HepG2 (cell line): ENCODE measurements around the gene DCPS. TPM values are rescaled to one million over a fixed set of nuclear protein-coding genes. Genes with fewer than 3 reads are reported as not detected.
A peak's percentile ranks its signal among the peaks of the same experiment; 100 is the strongest.

ENCODE experiments used
- ARID2 ChIP-seq: sonication (generic); formaldehyde crosslinking; IDR thresholded peaks from 2 replicates; pipeline ENCODE4 v1.8.1; 2022; ENCODE audit warnings: mild to moderate bottlenecking, missing genetic modification reagents, borderline replicate concordance
- GRHL1 ChIP-seq: sonication (generic); formaldehyde crosslinking; conservative IDR thresholded peaks from 2 replicates; pipeline ENCODE4 v1.8.0; 2022; ENCODE audit warnings: missing genetic modification reagents
- HIC2 ChIP-seq: sonication (generic); formaldehyde crosslinking; IDR thresholded peaks from 2 replicates; pipeline ENCODE4 v1.9.0; 2022; ENCODE audit warnings: low read depth, missing genetic modification reagents
- HNRNPH1 ChIP-seq: fragments of 200-400 bp; formaldehyde crosslinking; optimal IDR thresholded peaks from 2 replicates; pipeline ENCODE3; 2017; ENCODE audit warnings: mild to moderate bottlenecking, low read depth, low read length
- HOXD1 ChIP-seq: sonication (generic); formaldehyde crosslinking; IDR thresholded peaks from 2 replicates; pipeline ENCODE4 v1.5.0; 2020; ENCODE audit warnings: missing genetic modification reagents
- NCOA2 ChIP-seq: sonication (generic); formaldehyde crosslinking; IDR thresholded peaks from 2 replicates; pipeline ENCODE4 v1.8.0; 2022; ENCODE audit warnings: inconsistent platforms
- SALL2 ChIP-seq: sonication (generic); formaldehyde crosslinking; IDR thresholded peaks from 2 replicates; pipeline ENCODE4 v1.8.1; 2023; ENCODE audit warnings: mild to moderate bottlenecking, missing genetic modification reagents, inconsistent platforms
- SMC3 ChIP-seq: IDR thresholded peaks from 2 replicates; pipeline ENCODE4 v1.6.1; 2011; ENCODE audit warnings: low read length, improper control_type of control experiment
- TBX2 ChIP-seq: sonication (generic); formaldehyde crosslinking; IDR thresholded peaks from 2 replicates; pipeline ENCODE4 v1.5.0; 2020; ENCODE audit warnings: missing genetic modification reagents, mild to moderate bottlenecking, borderline replicate concordance
- U2AF2 ChIP-seq: fragments of 200-400 bp; formaldehyde crosslinking; IDR thresholded peaks from 2 replicates; pipeline ENCODE4 v1.6.1; 2017; ENCODE audit warnings: low read depth, mild to moderate bottlenecking, low read length
- ZC3H13 ChIP-seq: sonication (generic); formaldehyde crosslinking; IDR thresholded peaks from 2 replicates; pipeline ENCODE4 v1.8.1; 2023; ENCODE audit warnings: mild to moderate bottlenecking, missing genetic modification reagents, moderate library complexity
- ZNF205 ChIP-seq: IDR thresholded peaks from 2 replicates; pipeline ENCODE4 v1.6.1; 2018; ENCODE audit warnings: missing biosample characterization, missing genetic modification reagents
- ZNF296 ChIP-seq: sonication (generic); formaldehyde crosslinking; conservative IDR thresholded peaks from 2 replicates; pipeline ENCODE4 v1.5.0; 2020; ENCODE audit warnings: mild to moderate bottlenecking, missing genetic modification reagents
- ZNF513 ChIP-seq: sonication (generic); formaldehyde crosslinking; conservative IDR thresholded peaks from 2 replicates; pipeline ENCODE4 v1.5.0; 2020; ENCODE audit warnings: missing genetic modification reagents
- ZNF562 ChIP-seq: sonication (generic); formaldehyde crosslinking; IDR thresholded peaks from 2 replicates; pipeline ENCODE4 v1.8.0; 2022; ENCODE audit warnings: missing genetic modification reagents, borderline replicate concordance
- ZNF629 ChIP-seq: sonication (generic); formaldehyde crosslinking; conservative IDR thresholded peaks from 2 replicates; pipeline ENCODE4 v1.5.0; 2020; ENCODE audit warnings: missing genetic modification reagents
- ZNF768 ChIP-seq: sonication (generic); formaldehyde crosslinking; IDR thresholded peaks from 2 replicates; pipeline ENCODE4 v1.4.0; 2020; ENCODE audit warnings: missing genetic modification reagents
- ZNF775 ChIP-seq: sonication (generic); formaldehyde crosslinking; IDR thresholded peaks from 2 replicates; pipeline ENCODE4 v1.4.0; 2020; ENCODE audit warnings: missing genetic modification reagents, mild to moderate bottlenecking, moderate library complexity, borderline replicate concordance
- ZNF792 ChIP-seq: IDR thresholded peaks from 2 replicates; pipeline ENCODE4 v1.6.1; 2016
- ZNF841 ChIP-seq: sonication (generic); formaldehyde crosslinking; IDR thresholded peaks from 2 replicates; pipeline ENCODE4 v1.8.1; 2023; ENCODE audit warnings: missing genetic modification reagents, borderline replicate concordance
- polyA plus RNA-seq, 8 experiments: library from polyadenylated mRNA; depleted of rRNA in 3 of 8; stranded (reverse) in 7 of 8; unstranded in 1 of 8; fragments of >200 nt; fragmentation: Illumina TruSeq in 4 of 8; extraction: Trizol in 4 of 8; gene quantifications; 2 replicates each; pipeline versions ENCODE4 v1.2.1 to v1.2.3, GENCODE V29; 2011 to 2016; ENCODE audit warnings: low read depth in 4 of 8, missing spikeins in 1 of 8, mixed read lengths in 1 of 8; ENCODE audit not compliant: insufficient read depth in 1 of 8
- total RNA-seq, 5 experiments: library from RNA; depleted of rRNA; stranded (reverse); fragments of >200 nt; fragmentation: Illumina TruSeq; extraction: Trizol; gene quantifications; 2 replicates each; pipeline ENCODE4 v1.2.3, GENCODE V29; 2016; ENCODE audit warnings: low read depth in 1 of 5

DCPS gene
- total and polyA plus RNA-seq, 2 of the 13 experiments (the other 11 are each of a cell fraction or from before 2014, with no cell fraction given), result 21.9 to 22.5 TPM

- TF ChIP-seq ZNF296 (CRISPR knock-in tag) (peak; percentile 55; the same call in 1 of the 2 replicates), ZNF841 (CRISPR knock-in tag) (peak; percentile 74; the same call in 1 of the 2 replicates), ZNF775 (CRISPR knock-in tag) (0 out of 2 replicates have a peak, but pooled peaks have one; percentile 67), HOXD1 (peak; percentile 68; the same call in 1 of the 2 replicates), ZNF792 (CRISPR knock-in tag) (0 out of 2 replicates have a peak, but pooled peaks have one; percentile 76), HIC2 (CRISPR knock-in tag) (peak; percentile 47; the same call in 1 of the 2 replicates), ZC3H13 (CRISPR knock-in tag) (peak; percentile 92), GRHL1 (no peak), ZNF768 (CRISPR knock-in tag) (peak; percentile 90), ZNF205 (CRISPR knock-in tag) (peak; percentile 91), NCOA2 (CRISPR knock-in tag) (no peak; the same call in 1 of the 2 replicates), ZNF513 (CRISPR knock-in tag) (peak; percentile 66; the same call in 1 of the 2 replicates), HNRNPH1 (no peak), ZNF629 (CRISPR knock-in tag) (peak; percentile 37; the same call in 1 of the 2 replicates), U2AF2 (no peak), ZNF562 (CRISPR knock-in tag) (no peak), ARID2 (CRISPR knock-in tag) (no peak; the same call in 1 of the 2 replicates), TBX2 (CRISPR knock-in tag) (peak; percentile 79; the same call in 1 of the 2 replicates), SMC3 (no peak), SALL2 (CRISPR knock-in tag) (peak; percentile 84; the same call in 1 of the 2 replicates)
Measured at GRCh38 chr11:126303623-126304456, at the start of gene DCPS (continued).
